Brain microvascular endothelial cell (primary cell): ENCODE results near the gene C1QTNF9B.
A peak's percentile ranks its signal among the peaks of the same experiment; 100 is the strongest.

Experiments
- DNase-seq: peaks from one replicate; pipeline ENCODE4 v3.0.0-alpha.2; 2020
- H3K27ac ChIP-seq: fragments of 250-450 bp; sonication (Bioruptor Pico); 2 replicates; pipeline ENCODE4 v1.5.1; 2020; ENCODE audit warnings: mild to moderate bottlenecking, moderate library complexity
- H3K27me3 ChIP-seq: fragments of 250-450 bp; sonication (Bioruptor Pico); replicated peaks from 2 replicates; pipeline ENCODE4 v1.5.1; 2020; ENCODE audit warnings: mild to moderate bottlenecking
- H3K36me3 ChIP-seq: fragments of 250-450 bp; sonication (Bioruptor Pico); replicated peaks from 2 replicates; pipeline ENCODE4 v1.5.1; 2020; ENCODE audit warnings: mild to moderate bottlenecking
- H3K4me3 ChIP-seq: 2 replicates; pipeline ENCODE4 v1.5.1; 2011; ENCODE audit warnings: low read depth, mild to moderate bottlenecking, control low read depth, low read length, moderate library complexity
- CTCF ChIP-seq: IDR thresholded peaks from 2 replicates; pipeline ENCODE4 v1.5.1; 2011; ENCODE audit warnings: low read depth, mild to moderate bottlenecking, moderate library complexity, low read length, control low read depth, inconsistent platforms; ENCODE audit errors: missing control alignments
- in situ Hi-C: cut with HindIII; loops from 2 replicates; pipeline ENCODE4 v1.10.0; 2017; ENCODE audit warnings: low sequenced_read_pairs, low pct_ligation_motif_present

C1QTNF9B gene

GRCh38 chr13:23867027-23867491 is 30.2 kb downstream of the C1QTNF9B start:
- Histone ChIP-seq H3K27ac (peak overlapping the region; percentile 39), H3K27me3 (no peaks in the 10 kb centered on the region), H3K36me3 (no peaks in the 10 kb centered on the region), H3K4me3 (no peak overlapping the region)
- in situ Hi-C loops: no loop called here
- peak; percentile 79 for DNase-seq
- no peak for TF ChIP-seq CTCF

- Histone ChIP-seq H3K27ac (peak overlapping the region; percentile 6), H3K27me3 (no peaks in the 10 kb centered on the region), H3K4me3 (no peak overlapping the region), H3K36me3 (no peaks in the 10 kb centered on the region)
- TF ChIP-seq CTCF: no peak
- in situ Hi-C loops: no loop called here
- no peak for DNase-seq
Observed at GRCh38 chr13:23866420-23867026, 30.8 kb downstream of the C1QTNF9B start.

GRCh38 chr13:23865906-23866305 is 31.4 kb downstream of the C1QTNF9B start:
- TF ChIP-seq CTCF: no peak
- H3K27me3 ChIP-seq: no peaks in the 10 kb centered on the region
- H3K36me3 ChIP-seq: no peaks in the 10 kb centered on the region
- in situ Hi-C loops: no loop called here
- no peak overlapping the region for H3K27ac ChIP-seq
- no peak overlapping the region for H3K4me3 ChIP-seq
- DNase-seq: no peak

- no peak for TF ChIP-seq CTCF
- in situ Hi-C loops: no loop called here
- DNase-seq: no peak
- no peak overlapping the region for H3K4me3 ChIP-seq
- H3K27ac ChIP-seq: no peak overlapping the region
- H3K36me3 ChIP-seq: no peaks in the 10 kb centered on the region
- H3K27me3 ChIP-seq: no peaks in the 10 kb centered on the region
Observed at GRCh38 chr13:23865026-23865425, 32.3 kb downstream of the C1QTNF9B start.

- DNase-seq: no peak
- in situ Hi-C loops: no loop called here
- H3K4me3 ChIP-seq: no peak overlapping the region
- no peaks in the 10 kb centered on the region for H3K27me3 ChIP-seq
- TF ChIP-seq CTCF: no peak
- H3K27ac ChIP-seq: no peak overlapping the region
- no peaks in the 10 kb centered on the region for H3K36me3 ChIP-seq
Observed at GRCh38 chr13:23861310-23861709, 36.0 kb downstream of the C1QTNF9B start.

GRCh38 chr13:23859904-23860303 is 37.4 kb downstream of the C1QTNF9B start:
- H3K27ac ChIP-seq: no peak overlapping the region
- in situ Hi-C loops: no loop called here
- H3K4me3 ChIP-seq: no peak overlapping the region

More at GRCh38 chr13:23859904-23860303, 37.4 kb downstream of the C1QTNF9B start:
- DNase-seq: no peak
- no peak for TF ChIP-seq CTCF
- H3K27me3 ChIP-seq: no peaks in the 10 kb centered on the region
- H3K36me3 ChIP-seq: no peaks in the 10 kb centered on the region
